ENCODE results near the gene DOCK11.

DNA sequence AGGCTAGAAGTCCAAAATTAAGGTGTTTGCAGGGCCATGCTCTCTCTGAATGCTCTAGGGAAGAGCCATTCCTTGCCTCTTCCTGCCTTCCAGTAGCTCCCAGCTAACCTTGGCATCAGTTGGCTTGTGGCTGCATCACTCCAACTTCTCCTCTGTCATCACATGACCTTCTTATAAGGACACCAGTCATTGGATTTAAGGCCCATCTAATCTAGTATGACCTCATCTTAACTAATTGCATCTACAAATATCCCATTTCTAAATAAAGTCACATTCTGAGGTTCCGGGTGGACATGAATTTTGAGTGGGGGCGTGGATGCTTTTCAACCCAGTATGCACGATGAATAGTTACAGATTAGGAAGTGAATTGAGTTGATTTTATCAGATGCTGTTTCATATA, 89.7 kb downstream of the DOCK11 start:
- no peak for TF ChIP-seq EZH2 (IDR thresholded peaks at IDR 0.05)
- TF ChIP-seq POLR2AphosphoS5 (IDR thresholded peaks at IDR 0.05; ENCODE audit: borderline replicate concordance, low read depth, low read length): no peak
